ENCODE measurements around the gene OSBPL5. TPM values are rescaled to one million over a fixed set of nuclear protein-coding genes. Genes with fewer than 3 reads are reported as not detected.
"Not testable (repeated sequence)": the region's sequence is repeated elsewhere in the genome, so short reads cannot be mapped to it uniquely, and the experiment has no call there.

Gene OSBPL5
- total RNA-seq, 1 donor from 2014 or later = 21.8 TPM

DNA sequence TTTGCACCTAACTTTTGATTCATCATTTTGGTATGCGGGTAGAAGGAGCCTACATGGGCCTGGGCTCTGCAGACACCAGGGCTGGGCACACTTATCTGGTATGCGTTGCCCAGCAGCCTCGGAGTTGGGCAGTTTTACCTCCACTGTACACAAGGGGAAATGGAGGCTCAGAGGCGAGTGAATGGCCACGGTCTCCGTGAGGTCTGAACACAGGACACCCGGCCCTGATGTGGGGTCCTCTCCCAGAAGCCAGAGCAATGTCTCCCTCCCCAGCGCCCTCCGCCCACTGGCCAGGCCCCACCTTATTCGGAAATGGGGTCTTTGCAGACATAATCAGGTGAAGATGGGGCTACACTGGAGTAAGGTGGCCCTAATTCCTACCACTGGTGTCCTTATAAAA, 43.7 kb downstream of the OSBPL5 start:
- no peak for DNase-seq

- no peak for DNase-seq
Observed at GRCh38 chr11:3120071-3120792, 44.9 kb downstream of the OSBPL5 start.

DNA sequence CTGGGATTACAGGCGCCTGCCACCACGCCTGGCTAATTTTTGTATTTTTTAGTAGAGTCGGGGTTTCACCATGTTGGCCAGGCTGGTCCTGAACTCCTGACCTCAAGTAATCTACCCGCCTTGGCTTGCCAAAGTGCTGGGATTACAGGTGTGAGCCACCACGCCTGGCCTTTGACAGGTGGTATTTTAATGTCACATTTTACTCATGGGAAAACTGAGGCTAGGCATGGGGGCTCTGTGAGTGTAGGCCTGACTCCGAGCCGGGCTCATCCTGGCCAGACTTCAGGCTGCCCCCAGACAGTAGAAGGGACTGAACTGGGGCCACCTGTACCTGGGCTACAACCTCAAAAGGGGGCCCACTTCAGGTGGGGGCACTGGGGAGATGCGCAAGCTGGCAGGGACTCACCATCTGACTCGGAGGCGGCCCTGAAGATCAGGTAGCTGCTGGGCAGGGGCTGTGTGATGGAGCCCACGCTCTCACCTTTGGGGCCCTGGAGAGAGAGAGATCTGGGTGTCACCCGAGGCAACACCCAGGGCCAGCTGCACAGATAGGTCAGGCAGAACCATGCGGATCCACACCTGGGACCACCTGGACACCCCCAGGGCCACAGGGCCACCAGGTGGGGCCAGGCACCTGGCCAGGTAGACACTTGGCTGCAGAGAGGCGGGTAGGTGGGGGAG, 45.8 kb downstream of the OSBPL5 start:
- DNase-seq = no peak

GRCh38 chr11:3115321-3115720, 49.8 kb downstream of the OSBPL5 start:
- no peak for DNase-seq

- not testable (repeated sequence) for DNase-seq
Observed at GRCh38 chr11:3113661-3114060, 51.4 kb downstream of the OSBPL5 start.

DNA sequence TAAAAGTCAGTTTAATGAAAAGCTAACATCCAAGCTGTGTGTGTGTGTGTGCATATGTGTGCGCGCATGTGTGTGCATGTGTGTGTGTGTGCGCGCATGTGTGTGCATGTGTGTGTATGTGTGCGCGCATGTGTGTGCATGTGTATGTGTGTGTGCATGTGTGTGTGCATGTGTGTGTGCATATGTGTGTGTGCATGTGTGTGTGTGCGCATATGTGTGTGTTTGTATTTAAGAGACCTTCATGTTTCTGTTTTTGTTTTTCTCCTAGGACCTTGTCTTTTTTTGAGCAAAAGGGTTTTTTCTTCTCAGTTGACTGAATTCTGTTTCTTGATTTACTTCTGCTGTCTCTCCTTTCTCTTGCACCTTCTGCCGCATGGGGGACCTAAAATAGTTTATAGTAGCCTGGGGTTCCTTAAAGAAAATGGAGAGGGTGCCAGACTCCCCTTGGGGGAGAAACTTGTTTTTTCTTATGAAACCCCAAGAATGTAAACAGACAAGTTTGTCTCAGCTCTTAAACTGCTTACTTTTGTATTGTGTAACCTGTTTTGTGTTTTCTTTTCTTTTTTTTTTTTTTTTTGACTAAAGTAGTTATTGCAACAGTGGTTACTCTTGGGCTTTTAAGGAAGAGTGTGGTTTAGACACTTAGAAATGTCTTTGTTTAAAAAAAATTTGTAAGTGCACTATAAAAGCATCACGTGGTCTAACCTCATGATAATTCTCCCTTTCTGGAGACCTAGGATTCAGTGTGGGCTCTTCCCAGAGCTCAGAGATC, 53.0 kb downstream of the OSBPL5 start:
- no peak for DNase-seq

DNA sequence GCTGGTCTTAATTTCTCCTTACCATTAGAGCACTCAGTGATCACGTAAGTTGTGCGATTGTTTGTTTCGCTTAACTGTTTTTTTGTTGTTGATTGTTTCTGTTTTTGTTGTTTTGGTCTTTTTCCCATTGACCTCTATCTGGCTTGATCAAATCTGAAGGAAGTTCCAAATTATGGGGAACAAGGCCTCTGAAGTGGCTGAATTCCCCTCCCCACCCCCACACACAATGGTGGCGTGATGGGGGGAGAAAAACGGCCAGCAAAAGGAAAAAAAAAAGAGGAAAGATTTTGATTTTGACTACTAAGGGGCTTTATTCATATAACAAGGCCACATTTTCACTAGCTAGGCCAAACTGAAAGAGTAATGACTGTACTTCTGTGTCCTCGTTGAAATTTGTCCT, 53.6 kb downstream of the OSBPL5 start:
- no peak for DNase-seq

DNA sequence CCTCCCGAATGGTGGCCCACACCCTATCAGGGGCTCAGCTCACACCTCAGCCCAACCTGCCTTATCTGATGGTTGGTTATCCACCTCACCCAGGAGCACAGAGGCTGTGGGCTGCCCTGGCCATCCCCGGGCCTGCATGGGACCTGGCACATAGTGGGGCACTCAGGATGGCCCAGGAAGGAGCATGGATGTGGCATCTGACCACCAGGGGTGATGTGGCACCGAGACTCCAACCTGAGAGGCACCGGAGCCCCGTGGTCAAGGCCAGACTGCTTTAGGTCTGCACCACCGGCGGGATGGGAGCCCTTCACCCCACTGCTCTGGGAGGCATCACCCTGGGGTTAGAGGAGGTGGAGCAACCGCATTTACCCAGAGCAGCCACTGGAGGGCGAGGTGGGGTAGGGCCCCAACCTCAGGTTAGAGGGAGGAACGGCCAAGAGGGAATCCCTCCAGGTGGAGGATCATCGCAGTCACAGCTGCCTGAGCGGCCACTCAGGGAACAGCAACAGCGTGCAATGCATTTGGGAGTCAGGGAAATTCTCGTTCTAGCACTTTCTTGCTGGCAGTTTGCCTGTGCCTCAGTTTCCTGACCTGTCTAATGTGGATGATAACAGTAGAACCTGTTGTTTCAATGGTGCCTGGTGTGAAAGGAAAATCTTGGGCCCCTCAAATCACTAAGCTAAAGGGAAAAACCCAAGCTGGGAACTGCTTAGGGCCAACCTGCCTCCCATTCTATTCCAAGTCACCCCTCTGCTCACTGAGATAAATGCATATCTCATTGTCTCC, 55.0 kb downstream of the OSBPL5 start:
- DNase-seq = no peak

DNA sequence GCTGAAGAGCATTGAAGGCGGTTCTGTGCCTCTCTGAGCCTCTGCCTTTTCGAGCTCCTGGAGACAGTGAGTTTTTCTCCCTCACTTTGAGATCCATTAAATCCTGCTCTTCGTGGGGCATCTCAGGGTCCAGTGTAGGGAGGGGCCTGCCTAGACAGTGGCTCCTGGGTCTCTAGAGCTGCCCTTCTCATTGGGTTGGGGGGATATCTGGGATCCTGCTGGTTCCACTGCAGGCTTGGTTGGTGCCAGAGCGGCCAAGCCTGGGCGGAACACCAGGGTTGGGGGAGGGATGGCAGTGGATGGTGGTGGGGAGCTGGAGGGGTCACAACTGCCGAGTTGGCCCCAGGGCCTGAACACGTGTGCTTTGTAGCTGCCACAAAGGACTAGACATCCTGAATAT, 55.7 kb downstream of the OSBPL5 start:
- no peak for DNase-seq

GRCh38 chr11:3108183-3108721, 56.9 kb downstream of the OSBPL5 start:
- DNase-seq = no peak

- DNase-seq = no peak
Observed at GRCh38 chr11:3107608-3108182, 57.4 kb downstream of the OSBPL5 start.

DNA sequence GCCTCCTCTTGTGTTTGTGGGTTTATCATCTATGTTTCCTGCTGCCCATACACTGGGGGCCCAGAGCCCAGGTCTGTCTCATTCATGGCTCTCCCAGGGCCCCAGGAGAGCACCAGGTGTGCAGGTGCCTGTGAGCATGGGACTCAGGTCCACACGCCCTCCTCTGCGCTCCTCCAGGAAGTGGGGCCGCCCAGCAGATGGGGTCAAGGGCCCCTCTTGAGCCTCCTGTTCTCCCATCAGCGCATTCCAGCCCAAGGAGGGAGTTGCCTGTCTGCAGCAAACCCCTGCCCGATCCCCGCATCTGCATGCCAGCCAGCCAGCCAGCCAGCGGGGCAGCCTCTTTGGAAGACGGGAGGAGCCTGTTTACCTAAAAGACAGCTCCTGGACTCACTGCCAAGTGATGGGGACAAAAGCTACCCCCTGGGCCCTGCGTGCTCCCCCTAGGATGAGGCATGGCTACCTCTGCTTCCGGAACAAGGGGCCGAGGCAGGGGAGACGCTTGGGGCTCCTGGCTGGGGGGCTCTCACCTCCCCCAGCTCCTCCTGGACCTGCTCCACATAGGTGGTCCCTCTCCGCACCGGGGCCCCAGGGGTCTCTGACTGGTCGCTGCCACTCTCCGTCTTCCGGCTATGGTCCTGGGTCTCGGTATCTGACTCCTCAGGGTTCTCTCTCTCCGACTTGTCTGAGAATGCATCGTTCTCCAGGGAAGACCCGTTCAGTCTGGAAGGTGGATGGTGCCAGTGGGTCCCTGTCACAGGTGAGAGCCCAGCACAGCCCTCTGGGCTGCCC, 58.2 kb downstream of the OSBPL5 start:
- DNase-seq = no peak

GRCh38 chr11:3105791-3106735, 59.0 kb downstream of the OSBPL5 start:
- DNase-seq = no peak

- no peak for DNase-seq
Observed at GRCh38 chr11:3104961-3105790, 59.9 kb downstream of the OSBPL5 start.

DNA sequence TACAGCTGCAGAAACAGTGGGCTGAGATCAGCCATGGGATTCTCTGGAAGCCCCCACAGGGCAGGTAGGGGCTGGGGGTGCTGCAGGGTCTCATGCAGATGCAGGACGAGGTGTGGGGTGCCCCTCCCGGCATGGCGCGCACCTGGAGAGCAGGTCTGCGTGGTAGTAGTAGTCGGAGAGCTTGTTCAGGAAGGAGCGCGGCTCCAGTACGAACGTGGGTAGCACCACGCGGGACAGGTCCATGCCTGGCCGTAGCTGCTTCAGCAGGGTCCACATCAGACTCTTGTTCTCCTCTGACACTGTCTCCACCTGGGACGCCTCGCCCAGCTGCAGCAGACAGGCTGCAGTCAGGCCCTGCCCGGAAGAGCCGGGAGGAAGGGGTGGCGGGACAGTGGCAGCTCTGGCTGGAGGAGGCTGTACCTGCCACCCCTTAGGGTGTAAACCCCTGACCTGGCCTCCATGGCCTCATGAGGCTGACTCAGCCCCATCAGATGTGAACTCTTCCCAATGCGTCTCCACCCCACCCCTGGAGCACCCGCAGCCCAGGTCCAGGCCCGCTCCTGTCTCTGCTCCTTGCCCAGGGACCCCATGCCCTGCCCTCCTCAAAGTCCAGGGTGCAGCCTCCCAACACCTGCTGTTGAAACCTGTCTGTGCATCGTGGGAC, 60.9 kb downstream of the OSBPL5 start:
- no peak for DNase-seq

DNA sequence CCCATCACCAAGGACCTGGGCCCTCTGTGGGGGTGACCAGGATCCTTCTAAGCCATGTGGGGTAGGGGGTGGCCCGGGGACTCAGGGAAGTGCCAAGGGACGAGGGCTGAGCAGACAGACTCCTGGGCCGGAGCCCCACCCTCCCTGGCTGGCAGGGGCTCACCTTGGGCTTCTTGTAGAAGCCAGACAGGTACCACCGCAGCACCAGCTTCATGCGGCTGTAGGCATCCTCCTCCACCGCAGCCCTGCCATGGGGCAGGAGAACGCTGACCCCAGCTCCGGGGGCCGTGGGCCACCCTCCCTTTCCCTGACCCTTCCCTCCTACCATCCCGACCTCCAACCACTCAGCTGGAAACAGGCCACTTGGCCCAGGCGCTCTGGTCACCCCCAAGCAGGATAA, 62.0 kb downstream of the OSBPL5 start:
- no peak for DNase-seq

DNA sequence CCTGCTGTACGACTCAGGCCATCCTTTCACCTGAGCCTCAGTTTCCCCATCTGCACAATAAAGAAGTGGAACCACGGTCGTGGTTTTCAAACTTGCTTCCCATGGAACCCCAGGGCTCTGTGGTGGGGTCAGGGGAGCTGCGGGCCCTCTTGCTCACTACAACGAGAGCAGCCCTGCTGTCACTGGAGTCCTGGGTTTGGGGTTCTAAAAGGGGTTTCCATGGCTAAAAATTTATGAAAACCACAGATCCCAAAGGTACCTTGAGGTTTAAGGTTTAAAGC, 62.5 kb downstream of the OSBPL5 start:
- DNase-seq = no peak

- DNase-seq = no peak
Observed at GRCh38 chr11:3101921-3102640, 63.0 kb downstream of the OSBPL5 start.

Data from tongue (tissue), 2 donors.